Lower lobe of right lung (tissue), 2 donors: ENCODE data around the gene ACOT7. TPM values are rescaled to one million over a fixed set of nuclear protein-coding genes. Genes with fewer than 3 reads are reported as not detected.

Source experiments
- ATAC-seq, 2 donors: fragments of 200-7000 bp; cut with Tn5 transposase; one replicate each; pipeline ENCODE4 v1.9.1; 2020 to 2022; ENCODE audit warnings: mild to moderate bottlenecking in 2 of 2, moderate library complexity in 2 of 2
- DNase-seq: peaks from one replicate; pipeline ENCODE4 v3.0.0-alpha.2; 2020
- H3K27ac ChIP-seq: fragments of 200-600 bp; one replicate; pipeline ENCODE4 v1.8.0; 2022
- H3K27me3 ChIP-seq: fragments of 200-600 bp; one replicate; pipeline ENCODE4 v1.8.0; 2022; ENCODE audit warnings: low read depth
- H3K36me3 ChIP-seq: fragments of 200-600 bp; one replicate; pipeline ENCODE4 v1.8.0; 2022; ENCODE audit warnings: mild to moderate bottlenecking
- H3K4me1 ChIP-seq: fragments of 200-600 bp; one replicate; pipeline ENCODE4 v1.8.0; 2022
- H3K4me3 ChIP-seq: fragments of 200-600 bp; one replicate; pipeline ENCODE4 v1.8.0; 2022; ENCODE audit warnings: mild to moderate bottlenecking
- H3K9me3 ChIP-seq: fragments of 200-600 bp; one replicate; pipeline ENCODE4 v1.8.0; 2022
- intact Hi-C: fragments of 100-400 bp; cut with DNase I; formaldehyde crosslinking; loops from one replicate; pipeline ENCODE4 v1.11.0; 2022
- total RNA-seq: library from RNA; stranded (reverse); fragmentation: NEBNext Ultra II Directional; extraction: Animal tissue kit (Norgen Biotek cat#: 25700); gene quantifications from one replicate; pipeline ENCODE4 v1.2.1, GENCODE V29; 2021
- TF ChIP-seq, protein P1 (sequence below): fragments of 200-600 bp; IDR thresholded peaks from one replicate; pipeline ENCODE4 v1.8.0; 2022; ENCODE audit warnings: antibody characterized with exemption, mild to moderate bottlenecking
- donor health status: DM: no; HTN: yes; CAD: no; lungs with severe emphysema.

Gene ACOT7
- total RNA-seq, 1 donor from 2014 or later = 28.5 TPM

DNA sequence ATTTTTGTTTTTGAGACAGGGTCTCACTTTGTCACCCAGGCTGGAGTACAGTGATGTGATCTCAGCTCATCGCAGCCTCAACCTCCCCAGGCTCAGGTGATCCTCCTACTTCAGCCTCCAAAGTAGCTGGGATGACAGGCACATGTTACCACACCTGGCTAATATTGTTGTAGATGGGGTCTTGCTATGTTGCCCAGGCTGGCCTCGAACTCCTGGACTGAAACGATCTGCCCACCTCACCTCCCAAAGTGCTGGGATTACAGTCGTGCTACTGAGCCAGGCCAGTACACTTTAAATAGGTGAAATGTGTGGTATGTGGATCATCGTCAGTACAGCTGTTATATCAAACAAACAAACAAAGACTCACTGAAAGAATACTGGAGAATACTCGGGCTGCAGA, 97.7 kb downstream of the ACOT7 start:
- Histone ChIP-seq H3K27me3 (no peaks in the 10 kb centered on the region), H3K4me1 (no peaks in the 10 kb centered on the region), H3K9me3 (no peaks in the 10 kb centered on the region), H3K27ac (no peak overlapping the region), H3K4me3 (no peak overlapping the region), H3K36me3 (peaks cover 7% of the 10 kb centered on the region)
- intact Hi-C loops = no loop called here
- TF ChIP-seq, protein P1, sequence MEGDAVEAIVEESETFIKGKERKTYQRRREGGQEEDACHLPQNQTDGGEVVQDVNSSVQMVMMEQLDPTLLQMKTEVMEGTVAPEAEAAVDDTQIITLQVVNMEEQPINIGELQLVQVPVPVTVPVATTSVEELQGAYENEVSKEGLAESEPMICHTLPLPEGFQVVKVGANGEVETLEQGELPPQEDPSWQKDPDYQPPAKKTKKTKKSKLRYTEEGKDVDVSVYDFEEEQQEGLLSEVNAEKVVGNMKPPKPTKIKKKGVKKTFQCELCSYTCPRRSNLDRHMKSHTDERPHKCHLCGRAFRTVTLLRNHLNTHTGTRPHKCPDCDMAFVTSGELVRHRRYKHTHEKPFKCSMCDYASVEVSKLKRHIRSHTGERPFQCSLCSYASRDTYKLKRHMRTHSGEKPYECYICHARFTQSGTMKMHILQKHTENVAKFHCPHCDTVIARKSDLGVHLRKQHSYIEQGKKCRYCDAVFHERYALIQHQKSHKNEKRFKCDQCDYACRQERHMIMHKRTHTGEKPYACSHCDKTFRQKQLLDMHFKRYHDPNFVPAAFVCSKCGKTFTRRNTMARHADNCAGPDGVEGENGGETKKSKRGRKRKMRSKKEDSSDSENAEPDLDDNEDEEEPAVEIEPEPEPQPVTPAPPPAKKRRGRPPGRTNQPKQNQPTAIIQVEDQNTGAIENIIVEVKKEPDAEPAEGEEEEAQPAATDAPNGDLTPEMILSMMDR = no peak
- DNase-seq = no peak
- no peak for ATAC-seq

DNA sequence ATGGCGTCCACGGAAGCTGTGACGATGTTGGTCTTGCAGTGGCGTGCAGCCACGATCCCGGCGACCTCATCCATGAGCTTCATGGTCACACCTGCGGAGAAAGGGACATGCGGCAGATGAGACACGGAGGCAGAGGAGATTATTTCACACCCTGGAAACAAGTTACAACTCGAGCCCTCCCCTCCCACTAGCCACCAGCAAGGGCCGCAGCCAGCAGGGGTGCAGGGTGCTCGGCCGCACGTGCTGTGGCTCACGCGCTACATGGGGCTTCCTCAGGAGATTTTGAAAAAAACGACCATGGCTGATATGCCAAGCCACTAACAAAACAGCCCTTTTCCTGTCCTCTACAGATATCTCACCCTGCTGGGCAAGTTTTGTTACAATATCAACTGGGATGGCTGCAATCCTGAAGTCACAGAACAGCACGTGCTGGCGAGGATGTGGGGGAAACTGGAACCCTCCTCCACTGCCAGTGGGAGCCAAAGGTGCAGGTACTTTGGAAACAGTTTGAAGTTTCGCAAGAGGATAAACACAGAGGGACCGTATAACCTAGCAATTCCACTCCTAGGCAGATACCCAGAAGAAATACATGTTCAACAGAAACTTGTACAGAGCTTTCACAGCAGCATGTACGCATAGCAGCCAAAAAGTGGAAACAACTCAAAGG, 98.5 kb downstream of the ACOT7 start:
- Histone ChIP-seq H3K4me1 (no peaks in the 10 kb centered on the region), H3K27ac (no peak overlapping the region), H3K4me3 (no peak overlapping the region), H3K9me3 (no peaks in the 10 kb centered on the region), H3K36me3 (peaks cover 7% of the 10 kb centered on the region), H3K27me3 (no peaks in the 10 kb centered on the region)
- intact Hi-C loops = no loop called here
- TF ChIP-seq, protein P1 = no peak
- ATAC-seq (no peak), DNase-seq (no peak)

DNA sequence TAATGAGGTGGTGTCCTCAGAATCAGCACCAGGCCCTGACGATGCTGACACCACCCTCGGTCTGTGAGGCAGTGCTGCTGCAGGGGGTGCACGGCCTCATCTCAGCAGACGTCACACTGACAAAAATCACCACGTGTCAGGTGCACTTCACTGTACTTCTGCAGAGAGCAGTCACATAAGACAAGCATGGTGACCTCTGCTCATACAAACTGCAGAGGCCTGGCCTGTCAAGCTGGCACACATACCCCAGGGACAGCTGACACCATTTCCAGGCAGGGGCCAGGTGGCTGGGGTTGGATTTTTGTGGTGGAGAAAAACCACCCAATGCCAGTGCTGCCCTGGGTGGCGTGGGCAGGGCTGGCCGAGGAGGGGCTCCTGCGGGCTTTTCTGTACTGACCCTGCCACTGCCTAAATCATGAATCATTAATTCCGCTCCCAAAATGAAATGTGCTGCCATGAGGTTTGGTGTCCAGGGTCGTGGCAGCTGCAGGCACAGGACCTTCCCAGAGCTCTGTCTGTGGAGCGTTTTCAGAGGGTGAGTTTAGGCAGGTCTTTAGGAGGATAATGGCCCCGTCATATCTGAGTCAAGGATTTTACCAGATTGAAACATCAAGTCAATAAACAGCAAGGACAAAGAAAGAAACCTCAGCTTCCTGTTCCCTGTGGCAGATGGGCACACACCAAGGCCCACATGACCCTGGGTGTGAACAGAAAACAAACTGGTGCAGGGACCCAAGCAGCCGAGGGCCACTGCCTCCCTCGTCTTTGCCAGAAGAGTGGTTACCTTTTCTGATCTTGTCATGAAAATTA, 99.3 kb downstream of the ACOT7 start:
- ATAC-seq (peak; percentile 49 to 51), DNase-seq (no peak)
- Histone ChIP-seq H3K36me3 (peaks cover 7% of the 10 kb centered on the region), H3K27ac (no peak overlapping the region), H3K27me3 (no peaks in the 10 kb centered on the region), H3K4me1 (no peaks in the 10 kb centered on the region), H3K9me3 (no peaks in the 10 kb centered on the region), H3K4me3 (no peak overlapping the region)
- TF ChIP-seq, protein P1 = no peak
- intact Hi-C loops = no loop called here

DNA sequence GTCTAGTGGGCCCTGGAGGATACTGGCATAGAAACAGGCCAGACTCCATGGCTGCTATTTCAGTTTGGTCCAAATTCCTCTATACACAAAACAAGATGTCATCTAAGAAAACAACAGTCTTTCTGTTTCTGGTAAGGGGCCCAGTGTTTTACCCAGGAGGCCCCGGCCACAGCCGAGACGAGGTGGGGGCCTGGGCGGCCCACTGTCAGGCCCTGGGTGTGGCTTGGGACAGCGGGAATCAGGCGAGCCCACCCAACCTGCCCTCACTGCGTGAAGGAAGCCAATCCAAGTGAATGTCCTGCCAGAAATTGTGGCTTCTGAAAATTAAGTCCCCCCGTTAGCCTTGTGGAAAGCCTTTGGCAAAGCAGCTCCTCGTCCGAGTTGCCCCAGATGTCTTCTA, 101.5 kb downstream of the ACOT7 start:
- Histone ChIP-seq H3K27me3 (no peaks in the 10 kb centered on the region), H3K36me3 (peaks cover 7% of the 10 kb centered on the region), H3K27ac (no peak overlapping the region), H3K9me3 (no peaks in the 10 kb centered on the region), H3K4me3 (no peak overlapping the region), H3K4me1 (peaks cover 15% of the 10 kb centered on the region)
- ATAC-seq (no peak), DNase-seq (no peak)
- TF ChIP-seq, protein P1 = no peak
- intact Hi-C loops = no loop called here

DNA sequence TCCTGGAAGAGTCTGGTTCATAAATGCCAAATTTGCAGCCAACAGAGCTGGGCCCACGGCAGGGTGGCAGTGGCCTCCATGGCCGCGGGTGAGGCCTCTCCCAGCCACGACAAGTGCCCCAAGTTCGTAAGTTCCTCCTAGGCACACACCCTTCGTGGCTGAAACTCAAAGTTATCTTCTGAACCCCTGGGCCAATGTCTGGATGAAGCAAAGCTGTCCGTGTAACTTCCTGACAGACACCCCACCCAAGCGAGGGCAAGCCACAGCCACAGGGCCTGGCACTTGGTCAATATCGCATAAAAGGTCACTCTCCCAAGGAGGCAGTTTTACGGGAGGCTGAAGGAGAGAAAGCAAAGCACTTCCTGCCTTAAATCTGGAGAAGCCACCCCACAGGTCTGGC, 104.9 kb downstream of the ACOT7 start:
- Histone ChIP-seq H3K36me3 (peaks cover 4% of the 10 kb centered on the region), H3K27me3 (no peaks in the 10 kb centered on the region), H3K4me3 (no peak overlapping the region), H3K27ac (peak overlapping the region; percentile 64), H3K4me1 (peaks cover 18% of the 10 kb centered on the region), H3K9me3 (no peaks in the 10 kb centered on the region)
- intact Hi-C loops = no loop called here
- TF ChIP-seq, protein P1 = no peak
- ATAC-seq (peak in 1 of 2 donors; percentile 72), DNase-seq (no peak)
